ENCODE measurements around the gene DOCK3.

DNA sequence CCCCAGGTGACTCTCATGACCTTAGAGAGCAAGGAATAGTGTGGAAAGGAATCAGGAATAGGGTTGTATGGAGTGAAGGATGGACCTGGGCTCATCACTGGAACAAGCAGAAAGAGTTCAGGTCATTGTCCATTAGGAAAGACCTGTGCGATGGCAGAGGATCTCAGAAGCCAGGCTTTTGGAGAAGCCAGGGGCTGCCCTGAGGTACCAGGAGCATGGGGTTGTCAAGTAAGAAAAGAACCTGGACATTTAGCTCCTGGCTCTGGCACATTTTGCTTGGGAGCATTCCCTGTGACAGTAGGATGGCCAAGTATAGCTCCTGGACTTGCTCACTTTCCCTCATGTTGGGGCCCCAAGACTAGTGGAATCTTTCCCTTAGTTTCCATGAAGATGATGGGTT lies 657.4 kb downstream of the DOCK3 start:
- TF ChIP-seq, protein P1, sequence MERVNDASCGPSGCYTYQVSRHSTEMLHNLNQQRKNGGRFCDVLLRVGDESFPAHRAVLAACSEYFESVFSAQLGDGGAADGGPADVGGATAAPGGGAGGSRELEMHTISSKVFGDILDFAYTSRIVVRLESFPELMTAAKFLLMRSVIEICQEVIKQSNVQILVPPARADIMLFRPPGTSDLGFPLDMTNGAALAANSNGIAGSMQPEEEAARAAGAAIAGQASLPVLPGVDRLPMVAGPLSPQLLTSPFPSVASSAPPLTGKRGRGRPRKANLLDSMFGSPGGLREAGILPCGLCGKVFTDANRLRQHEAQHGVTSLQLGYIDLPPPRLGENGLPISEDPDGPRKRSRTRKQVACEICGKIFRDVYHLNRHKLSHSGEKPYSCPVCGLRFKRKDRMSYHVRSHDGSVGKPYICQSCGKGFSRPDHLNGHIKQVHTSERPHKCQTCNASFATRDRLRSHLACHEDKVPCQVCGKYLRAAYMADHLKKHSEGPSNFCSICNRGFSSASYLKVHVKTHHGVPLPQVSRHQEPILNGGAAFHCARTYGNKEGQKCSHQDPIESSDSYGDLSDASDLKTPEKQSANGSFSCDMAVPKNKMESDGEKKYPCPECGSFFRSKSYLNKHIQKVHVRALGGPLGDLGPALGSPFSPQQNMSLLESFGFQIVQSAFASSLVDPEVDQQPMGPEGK (CRISPR knock-in tag; IDR thresholded peaks at IDR 0.05; ENCODE audit: borderline replicate concordance), result no peak
- TF ChIP-seq RARB (CRISPR knock-in tag; IDR thresholded peaks at IDR 0.05) (no peak), TCF4 (CRISPR knock-in tag; IDR thresholded peaks at IDR 0.05; ENCODE audit: borderline replicate concordance) (no peak), ESRRG (CRISPR knock-in tag; IDR thresholded peaks at IDR 0.05) (no peak), GLIS3 (CRISPR knock-in tag; IDR thresholded peaks at IDR 0.05) (no peak), ZNF565 (CRISPR knock-in tag; conservative IDR thresholded peaks at IDR 0.05; ENCODE audit: low read depth) (no peak), ZFP30 (CRISPR knock-in tag; IDR thresholded peaks at IDR 0.05) (no peak), ARNTL (CRISPR knock-in tag; IDR thresholded peaks at IDR 0.05; ENCODE audit: borderline replicate concordance, low read depth) (no peak), SNAI2 (CRISPR knock-in tag; IDR thresholded peaks at IDR 0.05) (no peak)
- TF ChIP-seq, protein P2, sequence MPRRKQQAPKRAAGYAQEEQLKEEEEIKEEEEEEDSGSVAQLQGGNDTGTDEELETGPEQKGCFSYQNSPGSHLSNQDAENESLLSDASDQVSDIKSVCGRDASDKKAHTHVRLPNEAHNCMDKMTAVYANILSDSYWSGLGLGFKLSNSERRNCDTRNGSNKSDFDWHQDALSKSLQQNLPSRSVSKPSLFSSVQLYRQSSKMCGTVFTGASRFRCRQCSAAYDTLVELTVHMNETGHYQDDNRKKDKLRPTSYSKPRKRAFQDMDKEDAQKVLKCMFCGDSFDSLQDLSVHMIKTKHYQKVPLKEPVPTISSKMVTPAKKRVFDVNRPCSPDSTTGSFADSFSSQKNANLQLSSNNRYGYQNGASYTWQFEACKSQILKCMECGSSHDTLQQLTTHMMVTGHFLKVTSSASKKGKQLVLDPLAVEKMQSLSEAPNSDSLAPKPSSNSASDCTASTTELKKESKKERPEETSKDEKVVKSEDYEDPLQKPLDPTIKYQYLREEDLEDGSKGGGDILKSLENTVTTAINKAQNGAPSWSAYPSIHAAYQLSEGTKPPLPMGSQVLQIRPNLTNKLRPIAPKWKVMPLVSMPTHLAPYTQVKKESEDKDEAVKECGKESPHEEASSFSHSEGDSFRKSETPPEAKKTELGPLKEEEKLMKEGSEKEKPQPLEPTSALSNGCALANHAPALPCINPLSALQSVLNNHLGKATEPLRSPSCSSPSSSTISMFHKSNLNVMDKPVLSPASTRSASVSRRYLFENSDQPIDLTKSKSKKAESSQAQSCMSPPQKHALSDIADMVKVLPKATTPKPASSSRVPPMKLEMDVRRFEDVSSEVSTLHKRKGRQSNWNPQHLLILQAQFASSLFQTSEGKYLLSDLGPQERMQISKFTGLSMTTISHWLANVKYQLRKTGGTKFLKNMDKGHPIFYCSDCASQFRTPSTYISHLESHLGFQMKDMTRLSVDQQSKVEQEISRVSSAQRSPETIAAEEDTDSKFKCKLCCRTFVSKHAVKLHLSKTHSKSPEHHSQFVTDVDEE (CRISPR knock-in tag; IDR thresholded peaks at IDR 0.05), result no peak
- TF ChIP-seq, protein P3, sequence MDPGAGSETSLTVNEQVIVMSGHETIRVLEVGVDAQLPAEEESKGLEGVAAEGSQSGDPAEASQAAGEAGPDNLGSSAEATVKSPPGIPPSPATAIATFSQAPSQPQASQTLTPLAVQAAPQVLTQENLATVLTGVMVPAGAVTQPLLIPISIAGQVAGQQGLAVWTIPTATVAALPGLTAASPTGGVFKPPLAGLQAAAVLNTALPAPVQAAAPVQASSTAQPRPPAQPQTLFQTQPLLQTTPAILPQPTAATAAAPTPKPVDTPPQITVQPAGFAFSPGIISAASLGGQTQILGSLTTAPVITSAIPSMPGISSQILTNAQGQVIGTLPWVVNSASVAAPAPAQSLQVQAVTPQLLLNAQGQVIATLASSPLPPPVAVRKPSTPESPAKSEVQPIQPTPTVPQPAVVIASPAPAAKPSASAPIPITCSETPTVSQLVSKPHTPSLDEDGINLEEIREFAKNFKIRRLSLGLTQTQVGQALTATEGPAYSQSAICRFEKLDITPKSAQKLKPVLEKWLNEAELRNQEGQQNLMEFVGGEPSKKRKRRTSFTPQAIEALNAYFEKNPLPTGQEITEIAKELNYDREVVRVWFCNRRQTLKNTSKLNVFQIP (CRISPR knock-in tag; IDR thresholded peaks at IDR 0.05; ENCODE audit: borderline replicate concordance, low read depth), result no peak
- TF ChIP-seq, protein P4, sequence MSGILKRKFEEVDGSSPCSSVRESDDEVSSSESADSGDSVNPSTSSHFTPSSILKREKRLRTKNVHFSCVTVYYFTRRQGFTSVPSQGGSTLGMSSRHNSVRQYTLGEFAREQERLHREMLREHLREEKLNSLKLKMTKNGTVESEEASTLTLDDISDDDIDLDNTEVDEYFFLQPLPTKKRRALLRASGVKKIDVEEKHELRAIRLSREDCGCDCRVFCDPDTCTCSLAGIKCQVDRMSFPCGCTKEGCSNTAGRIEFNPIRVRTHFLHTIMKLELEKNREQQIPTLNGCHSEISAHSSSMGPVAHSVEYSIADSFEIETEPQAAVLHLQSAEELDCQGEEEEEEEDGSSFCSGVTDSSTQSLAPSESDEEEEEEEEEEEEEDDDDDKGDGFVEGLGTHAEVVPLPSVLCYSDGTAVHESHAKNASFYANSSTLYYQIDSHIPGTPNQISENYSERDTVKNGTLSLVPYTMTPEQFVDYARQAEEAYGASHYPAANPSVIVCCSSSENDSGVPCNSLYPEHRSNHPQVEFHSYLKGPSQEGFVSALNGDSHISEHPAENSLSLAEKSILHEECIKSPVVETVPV (CRISPR knock-in tag; IDR thresholded peaks at IDR 0.05), result no peak
- TF ChIP-seq, protein P5, sequence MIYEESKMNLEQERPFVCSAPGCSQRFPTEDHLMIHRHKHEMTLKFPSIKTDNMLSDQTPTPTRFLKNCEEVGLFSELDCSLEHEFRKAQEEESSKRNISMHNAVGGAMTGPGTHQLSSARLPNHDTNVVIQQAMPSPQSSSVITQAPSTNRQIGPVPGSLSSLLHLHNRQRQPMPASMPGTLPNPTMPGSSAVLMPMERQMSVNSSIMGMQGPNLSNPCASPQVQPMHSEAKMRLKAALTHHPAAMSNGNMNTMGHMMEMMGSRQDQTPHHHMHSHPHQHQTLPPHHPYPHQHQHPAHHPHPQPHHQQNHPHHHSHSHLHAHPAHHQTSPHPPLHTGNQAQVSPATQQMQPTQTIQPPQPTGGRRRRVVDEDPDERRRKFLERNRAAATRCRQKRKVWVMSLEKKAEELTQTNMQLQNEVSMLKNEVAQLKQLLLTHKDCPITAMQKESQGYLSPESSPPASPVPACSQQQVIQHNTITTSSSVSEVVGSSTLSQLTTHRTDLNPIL (CRISPR knock-in tag; IDR thresholded peaks at IDR 0.05; ENCODE audit: low read depth), result no peak
